GM23338 (cell line): ENCODE results near the gene DUSP5.
A peak's percentile ranks its signal among the peaks of the same experiment; 100 is the strongest.

Experiments
- CTCF ChIP-seq, 2 experiments: fragments of 200-600 bp in 1 of 2; sonication (generic) in 1 of 2; conservative IDR thresholded peaks; 2 replicates each; pipeline versions ENCODE4 v1.5.1 to v1.6.1; 2016 to 2017; ENCODE audit warnings: antibody characterized with exemption in 2 of 2, low read depth in 2 of 2, mild to moderate bottlenecking in 2 of 2, moderate library complexity in 1 of 2
- POLR2AphosphoS5 ChIP-seq: IDR thresholded peaks from 2 replicates; pipeline ENCODE4 v1.6.1; 2016; ENCODE audit warnings: antibody characterized with exemption, low read depth

GRCh38 chr10:110535958-110536891 lies 38.5 kb downstream of the DUSP5 start:
- TF ChIP-seq CTCF (conservative IDR thresholded peaks at IDR 0.05; ENCODE audit: low read depth in 2 of 2), result peak; percentile 42 to 79
- TF ChIP-seq POLR2AphosphoS5, result no peak
